ENCODE data around the gene RPUSD4.
"Not testable (repeated sequence)": the region's sequence is repeated elsewhere in the genome, so short reads cannot be mapped to it uniquely, and the experiment has no call there.

Gene RPUSD4

GRCh38 chr11:126211236-126212088 is at the start of gene RPUSD4, which contains the start of gene FAM118B:
Gene RPUSD4, minus strand, starts transcription at chr11:126211650. Its CDS starts 12 bp downstream, at chr11:126211638.
Gene FAM118B, plus strand, starts transcription at chr11:126211782. Its CDS starts 23,220 bp downstream, at chr11:126235002.
- DNase-seq, result peak; percentile 85 to 99 (median 97)

- peak in 1 of 51 donors; percentile 18 for DNase-seq
These were observed 46.3 kb upstream of the RPUSD4 start for GRCh38 chr11:126257764-126258163.

GRCh38 chr11:126257144-126257543 is 45.7 kb upstream of the RPUSD4 start:
- no peak for DNase-seq

GRCh38 chr11:126256216-126256615 is 44.8 kb upstream of the RPUSD4 start:
- no peak for DNase-seq

- DNase-seq, result not testable (repeated sequence)
These were observed 44.1 kb upstream of the RPUSD4 start for GRCh38 chr11:126255507-126255906.

GRCh38 chr11:126254819-126255218 is 43.4 kb upstream of the RPUSD4 start:
- no peak for DNase-seq

GRCh38 chr11:126253265-126253664 is 41.8 kb upstream of the RPUSD4 start:
- DNase-seq, result no peak

- no peak for DNase-seq
These were observed 35.2 kb upstream of the RPUSD4 start for GRCh38 chr11:126246636-126247035.

GRCh38 chr11:126233391-126233790 is 21.9 kb upstream of the RPUSD4 start:
- no peak for DNase-seq

GRCh38 chr11:126232683-126233082 is 21.2 kb upstream of the RPUSD4 start:
- DNase-seq, result no peak

- DNase-seq, result no peak
These were observed 20.4 kb upstream of the RPUSD4 start for GRCh38 chr11:126231725-126232459.

- no peak for DNase-seq
These were observed 18.5 kb upstream of the RPUSD4 start for GRCh38 chr11:126229858-126230540.

- no peak for DNase-seq
These were observed 15.1 kb upstream of the RPUSD4 start for GRCh38 chr11:126226334-126227084.

GRCh38 chr11:126225295-126225665 is 13.8 kb upstream of the RPUSD4 start:
- no peak for DNase-seq

- DNase-seq, result peak in 1 of 51 donors; percentile 22
These were observed 13.3 kb upstream of the RPUSD4 start for GRCh38 chr11:126224647-126225294.

GRCh38 chr11:126219547-126219946 is 8.1 kb upstream of the RPUSD4 start:
- DNase-seq, result no peak

GRCh38 chr11:126217491-126217890 is 6.0 kb upstream of the RPUSD4 start:
- DNase-seq, result peak in 1 of 51 donors; percentile 35

- DNase-seq, result peak in 1 of 51 donors; percentile 59
These were observed 5.3 kb upstream of the RPUSD4 start for GRCh38 chr11:126216526-126217305.

- no peak for DNase-seq
These were observed 3.4 kb upstream of the RPUSD4 start for GRCh38 chr11:126214841-126215240.

- DNase-seq, result no peak
These were observed 3.0 kb upstream of the RPUSD4 start for GRCh38 chr11:126214441-126214840.

Measured in hypothalamus (tissue), 51 donors.